Stimulated activated CD8-positive, alpha-beta memory T cell treated with anti-CD3 and anti-CD28 coated beads, Interleukin-12 subunit alpha, Interleukin-12 subunit beta, amount 100 ng/mL, for 24 hours (primary cell): ENCODE data around the gene SCUBE3.

Source experiments
- DNase-seq: peaks from one replicate; pipeline ENCODE4 v3.0.0-alpha.2; 2020; ENCODE audit errors: extremely low read depth

The SCUBE3 gene

GRCh38 chr6:35213298-35213791 lies 411 bp upstream of the SCUBE3 start:
- DNase-seq, result no peak

- DNase-seq, result no peak
Observed at GRCh38 chr6:35214869-35215664, 1.3 kb downstream of the SCUBE3 start.

GRCh38 chr6:35215665-35216411 lies 2.1 kb downstream of the SCUBE3 start:
- DNase-seq, result no peak

GRCh38 chr6:35216412-35216732 lies 2.6 kb downstream of the SCUBE3 start:
- no peak for DNase-seq

GRCh38 chr6:35216851-35217811 lies 3.4 kb downstream of the SCUBE3 start:
- DNase-seq, result no peak

- no peak for DNase-seq
Observed at GRCh38 chr6:35218021-35218420, 4.3 kb downstream of the SCUBE3 start.

GRCh38 chr6:35218456-35218855 lies 4.7 kb downstream of the SCUBE3 start:
- DNase-seq, result no peak

- no peak for DNase-seq
Observed at GRCh38 chr6:35219683-35220326, 6.0 kb downstream of the SCUBE3 start.

GRCh38 chr6:35220711-35221110 lies 7.0 kb downstream of the SCUBE3 start:
- DNase-seq, result no peak

- no peak for DNase-seq
Observed at GRCh38 chr6:35223396-35223795, 9.6 kb downstream of the SCUBE3 start.

GRCh38 chr6:35224720-35225119 lies 11.0 kb downstream of the SCUBE3 start:
- DNase-seq, result no peak

- DNase-seq, result no peak
Observed at GRCh38 chr6:35228481-35228880, 14.7 kb downstream of the SCUBE3 start.

- no peak for DNase-seq
Observed at GRCh38 chr6:35229304-35229703, 15.5 kb downstream of the SCUBE3 start.

- DNase-seq, result no peak
Observed at GRCh38 chr6:35230498-35230897, 16.7 kb downstream of the SCUBE3 start.

- DNase-seq, result no peak
Observed at GRCh38 chr6:35230950-35231349, 17.2 kb downstream of the SCUBE3 start.

GRCh38 chr6:35231563-35231962 lies 17.8 kb downstream of the SCUBE3 start:
- no peak for DNase-seq

GRCh38 chr6:35234901-35235300 lies 21.1 kb downstream of the SCUBE3 start:
- no peak for DNase-seq

GRCh38 chr6:35236223-35236622 lies 22.5 kb downstream of the SCUBE3 start:
- DNase-seq, result no peak

GRCh38 chr6:35237476-35237875 lies 23.7 kb downstream of the SCUBE3 start:
- no peak for DNase-seq

GRCh38 chr6:35238843-35239289 lies 25.1 kb downstream of the SCUBE3 start:
- DNase-seq, result no peak

- DNase-seq, result no peak
Observed at GRCh38 chr6:35239581-35239980, 25.8 kb downstream of the SCUBE3 start.
